WTC11 (cell line): ENCODE results near the gene GEMIN8.

ENCODE experiments used
- CREM ChIP-seq: sonication (generic); formaldehyde crosslinking; IDR thresholded peaks from 2 replicates; pipeline ENCODE4 v1.8.1; 2022; ENCODE audit warnings: mild to moderate bottlenecking, missing genetic modification reagents, moderate library complexity
- CTCF ChIP-seq: fragments of 200-600 bp; IDR thresholded peaks from 2 replicates; pipeline ENCODE4 v1.8.0; 2022; ENCODE audit warnings: antibody characterized with exemption
- ETV6 ChIP-seq: sonication (generic); formaldehyde crosslinking; IDR thresholded peaks from 2 replicates; pipeline ENCODE4 v1.8.1; 2022; ENCODE audit warnings: mild to moderate bottlenecking, missing genetic modification reagents
- FOXP1 ChIP-seq: sonication (generic); formaldehyde crosslinking; IDR thresholded peaks from 2 replicates; pipeline ENCODE4 v1.8.0; 2022; ENCODE audit warnings: missing genetic modification reagents, mild to moderate bottlenecking, moderate library complexity, borderline replicate concordance
- PRRX2 ChIP-seq: fragments of 250-450 bp; sonication (Bioruptor Pico); IDR thresholded peaks from 2 replicates; pipeline ENCODE4 v1.8.0; 2021; ENCODE audit warnings: mild to moderate bottlenecking
- TEAD4 ChIP-seq: sonication (generic); formaldehyde crosslinking; IDR thresholded peaks from 2 replicates; pipeline ENCODE4 v1.8.0; 2022; ENCODE audit warnings: mild to moderate bottlenecking, missing genetic modification reagents
- TF ChIP-seq, protein P1 (sequence below): sonication (generic); formaldehyde crosslinking; IDR thresholded peaks from 2 replicates; pipeline ENCODE4 v1.8.0; 2022; ENCODE audit warnings: mild to moderate bottlenecking, missing genetic modification reagents

DNA sequence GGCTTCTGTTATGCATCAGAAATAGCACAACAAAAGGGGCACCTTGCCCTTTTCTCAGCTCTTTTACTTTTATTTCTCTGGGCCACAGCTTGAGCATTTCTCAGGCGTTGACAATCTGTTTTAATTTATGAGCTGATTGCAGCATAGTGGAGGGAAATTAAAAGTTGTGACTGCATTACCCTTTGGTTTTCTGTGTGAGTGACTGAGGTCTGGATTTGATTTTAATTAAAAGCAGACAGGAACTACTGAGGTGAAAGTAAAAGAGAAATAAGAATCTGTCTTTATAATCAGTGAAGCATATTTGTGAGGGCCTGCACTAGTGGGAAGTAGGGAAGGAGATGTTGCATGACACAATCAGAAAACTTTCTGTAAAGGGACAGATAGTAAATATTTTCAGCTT, 43.4 kb upstream of the GEMIN8 start:
- TF ChIP-seq FOXP1 (CRISPR knock-in tag) (no peak), PRRX2 (CRISPR knock-in tag) (no peak), CTCF (no peak), CREM (CRISPR knock-in tag) (no peak), ETV6 (CRISPR knock-in tag) (no peak), TEAD4 (CRISPR knock-in tag) (no peak)
- TF ChIP-seq, protein P1, sequence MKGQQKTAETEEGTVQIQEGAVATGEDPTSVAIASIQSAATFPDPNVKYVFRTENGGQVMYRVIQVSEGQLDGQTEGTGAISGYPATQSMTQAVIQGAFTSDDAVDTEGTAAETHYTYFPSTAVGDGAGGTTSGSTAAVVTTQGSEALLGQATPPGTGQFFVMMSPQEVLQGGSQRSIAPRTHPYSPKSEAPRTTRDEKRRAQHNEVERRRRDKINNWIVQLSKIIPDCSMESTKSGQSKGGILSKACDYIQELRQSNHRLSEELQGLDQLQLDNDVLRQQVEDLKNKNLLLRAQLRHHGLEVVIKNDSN = no peak
